K562 (cell line): Measurements from ENCODE around the gene ACOX1. TPM values are rescaled to one million over a fixed set of nuclear protein-coding genes. Genes with fewer than 3 reads are reported as not detected.

Experiments
- ATF4 ChIP-seq: fragments of 450-650 bp; formaldehyde crosslinking; IDR thresholded peaks from 2 replicates; pipeline ENCODE4 v1.4.0; 2022; ENCODE audit warnings: mild to moderate bottlenecking, moderate library complexity
- IFI16 ChIP-seq: fragments of 250-450 bp; sonication (Bioruptor Pico); IDR thresholded peaks from 2 replicates; pipeline ENCODE4 v2.1.2; 2022; ENCODE audit warnings: mild to moderate bottlenecking, inconsistent platforms
- RAD51 ChIP-seq: fragments of 450-650 bp; IDR thresholded peaks from 2 replicates; pipeline ENCODE4 v1.7.1; 2016; ENCODE audit warnings: low read depth, mild to moderate bottlenecking, borderline replicate concordance
- RERE ChIP-seq: sonication (generic); formaldehyde crosslinking; IDR thresholded peaks from 2 replicates; pipeline ENCODE4 v1.8.0; 2023; ENCODE audit warnings: missing genetic modification reagents, mild to moderate bottlenecking, borderline replicate concordance
- THAP12 ChIP-seq: fragments of 250-450 bp; sonication (Bioruptor Pico); IDR thresholded peaks from 2 replicates; pipeline ENCODE4 v1.9.0; 2021; ENCODE audit warnings: mild to moderate bottlenecking, inconsistent platforms
- ZNF133 ChIP-seq: fragments of 250-450 bp; sonication (Bioruptor Pico); IDR thresholded peaks from 2 replicates; pipeline ENCODE4 v1.4.0; 2020; ENCODE audit warnings: mild to moderate bottlenecking
- ZNF232 ChIP-seq: sonication (generic); formaldehyde crosslinking; IDR thresholded peaks from 2 replicates; pipeline ENCODE4 v1.8.0; 2022; ENCODE audit warnings: mild to moderate bottlenecking, missing genetic modification reagents
- ZNF551 ChIP-seq: fragments of 250-450 bp; sonication (Bioruptor Pico); IDR thresholded peaks from 2 replicates; pipeline ENCODE4 v1.5.0; 2021; ENCODE audit warnings: mild to moderate bottlenecking, moderate library complexity
- ZNF785 ChIP-seq: fragments of 250-450 bp; sonication (Bioruptor Pico); IDR thresholded peaks from 2 replicates; pipeline ENCODE4 v1.4.0; 2020; ENCODE audit warnings: mild to moderate bottlenecking
- polyA plus RNA-seq, 8 experiments: library from polyadenylated mRNA; depleted of rRNA in 4 of 8; stranded (reverse) in 5 of 8; unstranded in 3 of 8; fragments of >200 nt; fragmentation: Nextera tagmentation in 2 of 8; fragmentation: Illumina TruSeq in 1 of 8; extraction: Ambion mirVana in 2 of 8; extraction: Trizol in 1 of 8; gene quantifications; 2 replicates each; pipeline versions ENCODE4 v1.2.1 to v1.2.3, GENCODE V29; 2011 to 2014; ENCODE audit warnings: inconsistent platforms in 1 of 8, missing spikeins in 1 of 8
- total RNA-seq, 7 experiments: library from RNA; depleted of rRNA in 6 of 7; stranded (reverse); fragments of >200 nt in 6 of 7; fragmentation: Illumina TruSeq in 2 of 7; extraction: Trizol in 2 of 7; gene quantifications; 2 replicates each; pipeline versions ENCODE4 v1.2.1 to v1.2.3, GENCODE V29; 2011 to 2021; ENCODE audit warnings: low replicate concordance in 1 of 7
- TF ChIP-seq, protein P1 (sequence below), 2 experiments: fragments of 450-650 bp; IDR thresholded peaks; 2 replicates each; pipeline ENCODE4 v1.6.1; 2016

The ACOX1 gene
- total and polyA plus RNA-seq, 9 of the 15 experiments (the other 6 are each of a cell fraction or from before 2014, with no cell fraction given): 7.8 to 24.1 (median 14.5) TPM

- TF ChIP-seq, protein P1, sequence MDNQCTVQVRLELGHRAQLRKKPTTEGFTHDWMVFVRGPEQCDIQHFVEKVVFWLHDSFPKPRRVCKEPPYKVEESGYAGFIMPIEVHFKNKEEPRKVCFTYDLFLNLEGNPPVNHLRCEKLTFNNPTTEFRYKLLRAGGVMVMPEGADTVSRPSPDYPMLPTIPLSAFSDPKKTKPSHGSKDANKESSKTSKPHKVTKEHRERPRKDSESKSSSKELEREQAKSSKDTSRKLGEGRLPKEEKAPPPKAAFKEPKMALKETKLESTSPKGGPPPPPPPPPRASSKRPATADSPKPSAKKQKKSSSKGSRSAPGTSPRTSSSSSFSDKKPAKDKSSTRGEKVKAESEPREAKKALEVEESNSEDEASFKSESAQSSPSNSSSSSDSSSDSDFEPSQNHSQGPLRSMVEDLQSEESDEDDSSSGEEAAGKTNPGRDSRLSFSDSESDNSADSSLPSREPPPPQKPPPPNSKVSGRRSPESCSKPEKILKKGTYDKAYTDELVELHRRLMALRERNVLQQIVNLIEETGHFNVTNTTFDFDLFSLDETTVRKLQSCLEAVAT (IDR thresholded peaks at IDR 0.05): no peak
- TF ChIP-seq ZNF133 (CRISPR knock-in tag) (no peak), RERE (no peak), RAD51 (peak; percentile 91), ZNF551 (CRISPR knock-in tag) (no peak), ZNF232 (no peak), THAP12 (CRISPR knock-in tag) (no peak), ZNF785 (no peak), ATF4 (CRISPR knock-in tag) (no peak), IFI16 (CRISPR knock-in tag) (no peak)
Observed at GRCh38 chr17:75970626-75971025, 8.3 kb downstream of the ACOX1 start (continued).
